Peyer's patch (tissue), 4 donors: ENCODE data around the gene ZNF555. TPM values are rescaled to one million over a fixed set of nuclear protein-coding genes. Genes with fewer than 3 reads are reported as not detected.

Source experiments
- DNase-seq, 3 donors: peaks; one replicate each; pipeline ENCODE4 v3.0.0-alpha.2; 2017 to 2019
- H3K27ac ChIP-seq, 4 donors: fragments of 200-600 bp; sonication (generic); one replicate each; pipeline ENCODE4 v1.5.1; 2016 to 2019
- H3K27me3 ChIP-seq, 2 donors: fragments of 200-600 bp; sonication (generic); one replicate each; pipeline ENCODE4 v1.5.1; 2019
- H3K36me3 ChIP-seq, 3 donors: fragments of 200-600 bp; sonication (generic); one replicate each; pipeline ENCODE4 v1.5.1; 2016 to 2019
- H3K4me1 ChIP-seq, 4 donors: fragments of 200-600 bp; sonication (generic); one replicate each; pipeline ENCODE4 v1.5.1; 2016 to 2019
- H3K4me3 ChIP-seq, 4 donors: fragments of 200-600 bp; sonication (generic); 1 replicate in 3 of 4; 2 replicates in 1 of 4; pipeline ENCODE4 v1.5.1; 2016 to 2019; ENCODE audit warnings: mild to moderate bottlenecking in 1 of 4
- H3K9me3 ChIP-seq, 4 donors: fragments of 200-600 bp; sonication (generic); one replicate each; pipeline ENCODE4 v1.5.1; 2016 to 2019; ENCODE audit warnings: mild to moderate bottlenecking in 1 of 4
- POLR2A ChIP-seq, 2 donors: fragments of 450-650 bp; IDR thresholded peaks; one replicate each; pipeline ENCODE4 v1.5.1; 2017; ENCODE audit warnings: antibody characterized with exemption in 2 of 2, mild to moderate bottlenecking in 2 of 2, moderate library complexity in 2 of 2
- total RNA-seq, 4 donors: library from RNA; depleted of rRNA; stranded (reverse); fragments of >200 nt; gene quantifications; one replicate each; pipeline ENCODE4 v1.1.0, GENCODE V29; 2016
- TF ChIP-seq, protein P1 (sequence below), 6 experiments: fragments of 450-650 bp in 4 of 6; fragments of 200-600 bp in 2 of 6; sonication (generic) in 1 of 6; IDR thresholded peaks; one replicate each; pipeline ENCODE4 v1.5.1; 2017 to 2019; ENCODE audit warnings: antibody characterized with exemption in 6 of 6, mild to moderate bottlenecking in 3 of 6, moderate library complexity in 1 of 6

The ZNF555 gene
- total RNA-seq, 4 donors from 2014 or later = 4.4 to 5.8 (median 4.4) TPM

DNA sequence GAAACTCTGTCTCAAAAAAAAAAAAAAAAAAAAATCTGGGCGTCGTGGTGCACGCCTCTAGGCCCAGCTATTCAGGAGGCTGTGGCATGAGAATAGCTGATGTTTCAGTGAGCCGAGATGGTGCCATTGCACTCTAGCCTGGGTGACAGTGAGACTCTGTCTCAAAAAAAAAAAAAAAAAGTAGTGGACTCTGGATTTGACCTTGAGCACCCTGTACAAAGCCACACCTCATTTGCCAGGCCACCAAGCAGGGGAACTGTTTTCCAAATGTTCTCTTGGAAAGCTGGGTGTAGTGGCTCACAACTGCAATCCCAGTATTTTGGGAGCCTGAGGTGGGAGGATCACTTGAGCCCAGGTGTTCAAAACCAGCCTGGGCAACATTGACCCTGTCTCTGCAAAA lies 3.8 kb upstream of the ZNF555 start:
- H3K4me1 ChIP-seq = peaks cover 0 to 7% (median 4%) of the 10 kb centered on the region in 4 donors
- TF ChIP-seq, protein P1, sequence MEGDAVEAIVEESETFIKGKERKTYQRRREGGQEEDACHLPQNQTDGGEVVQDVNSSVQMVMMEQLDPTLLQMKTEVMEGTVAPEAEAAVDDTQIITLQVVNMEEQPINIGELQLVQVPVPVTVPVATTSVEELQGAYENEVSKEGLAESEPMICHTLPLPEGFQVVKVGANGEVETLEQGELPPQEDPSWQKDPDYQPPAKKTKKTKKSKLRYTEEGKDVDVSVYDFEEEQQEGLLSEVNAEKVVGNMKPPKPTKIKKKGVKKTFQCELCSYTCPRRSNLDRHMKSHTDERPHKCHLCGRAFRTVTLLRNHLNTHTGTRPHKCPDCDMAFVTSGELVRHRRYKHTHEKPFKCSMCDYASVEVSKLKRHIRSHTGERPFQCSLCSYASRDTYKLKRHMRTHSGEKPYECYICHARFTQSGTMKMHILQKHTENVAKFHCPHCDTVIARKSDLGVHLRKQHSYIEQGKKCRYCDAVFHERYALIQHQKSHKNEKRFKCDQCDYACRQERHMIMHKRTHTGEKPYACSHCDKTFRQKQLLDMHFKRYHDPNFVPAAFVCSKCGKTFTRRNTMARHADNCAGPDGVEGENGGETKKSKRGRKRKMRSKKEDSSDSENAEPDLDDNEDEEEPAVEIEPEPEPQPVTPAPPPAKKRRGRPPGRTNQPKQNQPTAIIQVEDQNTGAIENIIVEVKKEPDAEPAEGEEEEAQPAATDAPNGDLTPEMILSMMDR (IDR thresholded peaks at IDR 0.05) = no peak
- peaks cover 0 to 23% (median 12%) of the 10 kb centered on the region in 3 donors for H3K36me3 ChIP-seq
- DNase-seq = no peak
- peaks cover 0 to 50% (median 20%) of the 10 kb centered on the region in 4 donors for H3K9me3 ChIP-seq
- H3K27ac ChIP-seq = no peak overlapping the region
- H3K4me3 ChIP-seq = no peak overlapping the region
- no peaks in the 10 kb centered on the region for H3K27me3 ChIP-seq

DNA sequence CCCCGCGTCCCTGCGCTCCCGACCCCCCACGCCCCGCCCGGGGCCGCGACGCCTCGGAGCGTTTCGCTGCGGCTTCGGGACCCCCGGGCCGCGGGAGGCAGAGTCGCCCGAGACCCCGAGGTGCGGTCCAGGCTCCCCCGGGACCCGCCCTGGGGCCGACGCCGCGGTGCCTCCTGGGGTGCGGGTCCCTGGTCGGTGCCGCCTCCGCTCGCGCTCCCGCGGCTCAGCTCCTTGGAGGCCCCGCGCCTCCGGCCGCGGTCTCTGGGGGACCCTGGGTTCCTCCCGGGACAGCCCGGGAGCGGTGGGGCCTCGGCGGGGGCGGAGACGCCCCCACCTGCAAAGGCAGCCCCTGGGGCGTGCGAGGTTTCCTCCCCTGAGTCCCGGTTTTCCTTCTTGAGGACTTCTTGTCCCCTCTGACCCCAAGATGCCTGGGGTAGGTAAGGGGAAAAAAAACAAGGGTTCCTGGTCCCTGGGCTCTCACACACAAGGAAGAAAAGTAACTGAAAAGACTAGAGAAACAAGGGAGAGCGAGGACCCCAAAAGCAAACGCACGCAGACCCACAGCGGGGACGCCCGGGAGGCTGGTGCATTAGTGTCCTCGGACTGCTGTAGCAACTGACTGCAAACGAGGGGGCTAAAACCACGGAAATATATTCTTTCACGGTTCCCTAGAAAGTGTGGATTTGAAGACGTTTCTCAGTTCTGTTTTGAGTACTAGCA lies 740 bp downstream of the ZNF555 start:
- H3K4me1 ChIP-seq = peaks cover 0 to 13% (median 9%) of the 10 kb centered on the region in 4 donors
- H3K36me3 ChIP-seq = no peaks in the 10 kb centered on the region
- DNase-seq = no peak
- H3K27me3 ChIP-seq = no peaks in the 10 kb centered on the region
- peak overlapping the region; percentile 81 to 88 (median 86) for H3K27ac ChIP-seq
- peaks cover 0 to 5% (median 0%) of the 10 kb centered on the region in 4 donors for H3K9me3 ChIP-seq
- TF ChIP-seq, protein P1 (IDR thresholded peaks at IDR 0.05) = no peak
- TF ChIP-seq POLR2A (IDR thresholded peaks at IDR 0.05) = no peak
- H3K4me3 ChIP-seq = peak overlapping the region; percentile 65 to 99 (median 90)

DNA sequence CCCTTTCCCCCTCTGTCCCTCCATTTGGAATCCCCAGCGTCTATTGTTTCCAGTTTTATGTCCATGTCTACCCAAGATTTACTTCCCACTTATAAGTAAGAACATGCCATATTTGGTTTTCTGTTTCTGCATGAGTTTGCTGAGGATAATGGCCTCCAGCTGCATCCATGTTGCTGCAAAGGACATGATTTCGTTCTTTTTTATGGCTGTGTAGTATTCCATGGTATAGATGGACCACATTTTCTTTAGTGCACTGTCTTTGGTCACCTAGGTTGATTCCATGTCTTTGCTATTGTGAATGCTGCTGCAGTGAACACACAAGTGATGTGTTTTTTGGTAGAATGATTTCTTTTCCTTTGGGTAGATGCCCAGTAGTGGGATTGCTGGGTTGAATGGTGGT lies 3.8 kb downstream of the ZNF555 start:
- Histone ChIP-seq H3K4me1 (peaks cover 0 to 13% (median 9%) of the 10 kb centered on the region in 4 donors), H3K4me3 (no peak overlapping the region), H3K27me3 (no peaks in the 10 kb centered on the region), H3K27ac (no peak overlapping the region), H3K36me3 (peaks cover 0 to under 1% (median 0%) of the 10 kb centered on the region in 3 donors), H3K9me3 (no peaks in the 10 kb centered on the region)
- no peak for DNase-seq
- TF ChIP-seq POLR2A (IDR thresholded peaks at IDR 0.05) = no peak
- TF ChIP-seq, protein P1 (IDR thresholded peaks at IDR 0.05) = no peak

DNA sequence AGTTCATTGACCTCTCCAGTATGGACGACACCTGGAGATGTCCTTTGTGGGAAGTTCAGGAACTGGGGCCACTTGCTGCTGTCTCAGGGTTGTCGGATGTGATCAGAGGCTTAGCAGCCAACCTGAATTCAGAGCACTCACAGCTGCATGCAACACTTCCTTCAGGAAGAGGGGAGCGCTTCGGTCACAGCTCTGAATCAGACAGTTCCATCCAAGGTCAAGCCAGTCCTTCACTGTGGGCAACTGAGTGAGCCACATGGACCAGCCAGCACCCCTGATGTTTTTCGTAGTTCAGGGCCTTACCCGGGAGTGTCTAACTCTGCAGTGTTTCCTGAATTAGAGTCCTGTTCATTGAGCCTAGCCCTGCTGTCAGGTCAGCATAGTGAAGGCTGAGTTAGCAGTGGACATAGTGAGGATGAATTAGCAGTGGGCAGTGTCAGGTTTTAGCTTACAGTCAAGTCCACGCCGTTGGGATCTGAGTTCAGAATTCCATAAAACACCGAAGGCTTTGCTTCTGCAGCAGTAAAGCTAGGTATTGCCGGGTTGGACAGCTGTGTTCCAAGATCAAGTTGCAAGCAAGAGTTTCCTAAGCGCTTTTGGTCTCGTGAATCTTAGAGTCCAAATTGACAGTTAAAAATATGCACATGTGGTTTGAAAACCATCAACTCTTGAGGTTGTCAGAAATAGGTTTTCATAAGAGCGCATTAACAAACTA lies 5.1 kb downstream of the ZNF555 start:
- DNase-seq = no peak
- peaks cover 0 to 11% (median 0%) of the 10 kb centered on the region in 3 donors for H3K36me3 ChIP-seq
- peaks cover 0 to 13% (median 9%) of the 10 kb centered on the region in 4 donors for H3K4me1 ChIP-seq
- no peaks in the 10 kb centered on the region for H3K27me3 ChIP-seq
- TF ChIP-seq, protein P1 (IDR thresholded peaks at IDR 0.05) = no peak
- TF ChIP-seq POLR2A (IDR thresholded peaks at IDR 0.05) = no peak
- H3K4me3 ChIP-seq = no peak overlapping the region
- H3K9me3 ChIP-seq = peaks cover 0 to 10% (median 0%) of the 10 kb centered on the region in 4 donors
- no peak overlapping the region for H3K27ac ChIP-seq

DNA sequence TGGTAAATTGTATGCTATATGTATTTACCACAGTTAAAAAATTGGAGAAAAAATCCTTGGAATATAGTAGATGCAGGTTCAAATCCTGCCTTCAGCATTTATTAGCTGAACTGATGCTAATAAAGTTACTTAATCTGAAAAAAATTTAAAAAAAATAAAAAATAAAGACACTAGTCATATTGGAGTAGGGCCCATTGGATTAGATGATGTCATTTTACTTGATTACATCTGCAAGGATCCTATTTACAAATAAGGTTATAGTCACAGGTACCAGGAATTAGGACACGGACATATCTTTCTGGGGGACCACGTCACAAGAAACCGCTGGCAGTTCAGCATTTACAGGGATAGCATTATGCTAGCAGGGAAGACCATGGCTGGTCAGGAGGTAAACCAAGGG lies 6.2 kb downstream of the ZNF555 start:
- TF ChIP-seq, protein P1 (IDR thresholded peaks at IDR 0.05) = no peak
- no peak for TF ChIP-seq POLR2A (IDR thresholded peaks at IDR 0.05)
- no peak for DNase-seq
- no peaks in the 10 kb centered on the region for H3K27me3 ChIP-seq
- H3K4me3 ChIP-seq = no peak overlapping the region
- H3K36me3 ChIP-seq = peaks cover 0 to 23% (median 8%) of the 10 kb centered on the region in 3 donors
- no peak overlapping the region for H3K27ac ChIP-seq
- H3K9me3 ChIP-seq = peaks cover 0 to 22% (median 3%) of the 10 kb centered on the region in 4 donors
- H3K4me1 ChIP-seq = peaks cover 0 to 4% (median 4%) of the 10 kb centered on the region in 4 donors
